KOPT-K1 (cell line): Measurements from ENCODE around the gene THRB.

Experiments used
- H3K27ac ChIP-seq: fragments of 200-600 bp; sonication (generic); 2 replicates; pipeline ENCODE4 v1.5.1; 2016; ENCODE audit warnings: antibody characterized with exemption, mild to moderate bottlenecking, low read depth, low read length; ENCODE audit not compliant: poor library complexity, severe bottlenecking
- H3K36me3 ChIP-seq: fragments of 200-600 bp; sonication (generic); 2 replicates; pipeline ENCODE4 v1.5.1; 2017; ENCODE audit warnings: antibody characterized with exemption, mild to moderate bottlenecking, low read length, moderate library complexity; ENCODE audit not compliant: insufficient read depth
- H3K9me3 ChIP-seq: fragments of 200-600 bp; sonication (generic); 2 replicates; pipeline ENCODE4 v1.5.1; 2017; ENCODE audit warnings: antibody characterized with exemption, low read length, mild to moderate bottlenecking; ENCODE audit not compliant: insufficient read depth, poor library complexity, severe bottlenecking

THRB gene

DNA sequence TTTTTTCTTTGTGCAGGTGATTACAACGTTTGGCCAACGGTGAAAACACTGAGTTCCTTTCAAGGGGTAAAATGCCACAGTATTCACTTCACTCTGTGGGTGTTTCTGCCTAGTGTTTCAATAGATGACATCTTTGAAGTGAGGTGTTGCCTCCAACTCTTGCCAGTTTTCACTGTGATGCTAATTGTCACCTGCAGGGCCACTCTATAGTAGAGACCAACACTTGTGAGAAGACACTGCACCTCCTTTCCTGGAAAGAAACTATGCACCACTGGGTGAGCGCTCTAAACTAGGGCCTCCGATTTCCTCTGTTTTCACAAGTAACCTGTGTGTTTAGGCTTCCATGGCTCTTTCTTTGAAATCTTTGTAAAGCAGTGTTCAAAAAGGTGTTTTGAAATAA, 98.3 kb downstream of the THRB start:
- Histone ChIP-seq H3K36me3 (no peaks in the 10 kb centered on the region), H3K27ac (no peak overlapping the region), H3K9me3 (no peaks in the 10 kb centered on the region)

GRCh38 chr3:24394754-24395153, 99.9 kb downstream of the THRB start:
- H3K27ac ChIP-seq, result no peak overlapping the region
- no peaks in the 10 kb centered on the region for H3K9me3 ChIP-seq
- no peaks in the 10 kb centered on the region for H3K36me3 ChIP-seq

- H3K36me3 ChIP-seq, result no peaks in the 10 kb centered on the region
- no peaks in the 10 kb centered on the region for H3K9me3 ChIP-seq
- H3K27ac ChIP-seq, result no peak overlapping the region
Observed at GRCh38 chr3:24393316-24393715, 101.3 kb downstream of the THRB start.

- Histone ChIP-seq H3K36me3 (no peaks in the 10 kb centered on the region), H3K9me3 (no peaks in the 10 kb centered on the region), H3K27ac (no peak overlapping the region)
Observed at GRCh38 chr3:24390169-24391130, 104.2 kb downstream of the THRB start.

- H3K27ac ChIP-seq, result no peak overlapping the region
- H3K36me3 ChIP-seq, result no peaks in the 10 kb centered on the region
- no peaks in the 10 kb centered on the region for H3K9me3 ChIP-seq
Observed at GRCh38 chr3:24389108-24390090, 105.3 kb downstream of the THRB start.

- Histone ChIP-seq H3K9me3 (no peaks in the 10 kb centered on the region), H3K27ac (no peak overlapping the region), H3K36me3 (no peaks in the 10 kb centered on the region)
Observed at GRCh38 chr3:24388611-24389010, 106.0 kb downstream of the THRB start.

- no peak overlapping the region for H3K27ac ChIP-seq
- H3K36me3 ChIP-seq, result no peaks in the 10 kb centered on the region
- no peaks in the 10 kb centered on the region for H3K9me3 ChIP-seq
Observed at GRCh38 chr3:24388159-24388558, 106.5 kb downstream of the THRB start.

DNA sequence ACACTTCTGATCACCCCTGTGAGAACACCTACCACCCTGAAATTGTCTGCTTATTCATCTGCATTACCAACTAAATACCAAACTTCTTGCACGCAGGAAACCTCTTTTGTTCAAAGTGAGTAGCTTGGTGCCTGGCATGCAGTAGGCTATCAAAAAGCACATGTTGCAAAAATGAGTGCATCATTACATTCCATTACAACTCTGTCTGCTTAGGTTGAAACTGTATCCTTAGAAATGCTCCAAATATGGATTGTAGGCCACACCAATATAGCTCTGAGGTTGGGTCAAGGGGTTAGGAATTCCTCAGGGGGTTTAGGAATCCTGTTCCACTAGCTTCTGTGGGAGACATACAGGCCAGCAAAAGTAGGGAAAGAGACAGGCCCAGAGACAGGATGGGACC, 107.2 kb downstream of the THRB start:
- H3K27ac ChIP-seq, result no peak overlapping the region
- no peaks in the 10 kb centered on the region for H3K36me3 ChIP-seq
- no peaks in the 10 kb centered on the region for H3K9me3 ChIP-seq

GRCh38 chr3:24387000-24387399, 107.7 kb downstream of the THRB start:
- Histone ChIP-seq H3K27ac (no peak overlapping the region), H3K36me3 (no peaks in the 10 kb centered on the region)

GRCh38 chr3:24386458-24386857, 108.2 kb downstream of the THRB start:
- Histone ChIP-seq H3K36me3 (no peaks in the 10 kb centered on the region), H3K27ac (no peak overlapping the region), H3K9me3 (no peaks in the 10 kb centered on the region)

More at GRCh38 chr3:24387000-24387399, 107.7 kb downstream of the THRB start:
- H3K9me3 ChIP-seq, result no peaks in the 10 kb centered on the region

GRCh38 chr3:24385012-24385615, 109.5 kb downstream of the THRB start:
- no peak overlapping the region for H3K27ac ChIP-seq
- no peaks in the 10 kb centered on the region for H3K9me3 ChIP-seq
- H3K36me3 ChIP-seq, result no peaks in the 10 kb centered on the region

- H3K36me3 ChIP-seq, result no peaks in the 10 kb centered on the region
- no peaks in the 10 kb centered on the region for H3K9me3 ChIP-seq
- no peak overlapping the region for H3K27ac ChIP-seq
Observed at GRCh38 chr3:24382647-24383046, 112.0 kb downstream of the THRB start.

- no peaks in the 10 kb centered on the region for H3K36me3 ChIP-seq
- H3K9me3 ChIP-seq, result no peaks in the 10 kb centered on the region
- H3K27ac ChIP-seq, result no peak overlapping the region
Observed at GRCh38 chr3:24379936-24380335, 114.7 kb downstream of the THRB start.

- H3K36me3 ChIP-seq, result no peaks in the 10 kb centered on the region
- H3K9me3 ChIP-seq, result no peaks in the 10 kb centered on the region
- H3K27ac ChIP-seq, result no peak overlapping the region
Observed at GRCh38 chr3:24378313-24378712, 116.3 kb downstream of the THRB start.
